ENCODE results near the gene NKAPD1. TPM values are rescaled to one million over a fixed set of nuclear protein-coding genes. Genes with fewer than 3 reads are reported as not detected.

Gene NKAPD1
- total and polyA plus RNA-seq, 9 of the 15 experiments (the other 6 are each of a cell fraction or from before 2014, with no cell fraction given) = 14.1 to 73.5 (median 29.3) TPM

- TF ChIP-seq SMARCB1 (IDR thresholded peaks at IDR 0.05; ENCODE audit: insufficient read length, low read depth) = no peak
- peak; percentile 44; the same call in 1 of the 2 replicates for TF ChIP-seq MAFF (IDR thresholded peaks at IDR 0.05; ENCODE audit: low read length)
- TF ChIP-seq ZBTB33 (CRISPR knock-in tag; IDR thresholded peaks at IDR 0.05) = 0 out of 2 replicates have a peak, but pooled peaks have one; percentile 49
- TF ChIP-seq ZNF41 (CRISPR knock-in tag; conservative IDR thresholded peaks at IDR 0.05) = no peak
- TF ChIP-seq EGR1 (conservative IDR thresholded peaks at IDR 0.05) = 0 out of 2 replicates have a peak, but pooled peaks have one; percentile 6
- TF ChIP-seq SP1 (CRISPR knock-in tag; IDR thresholded peaks at IDR 0.05) = no peak
- TF ChIP-seq MAFG (tag; conservative IDR thresholded peaks at IDR 0.05) = peak; percentile 94
- no peak for TF ChIP-seq HNRNPL (IDR thresholded peaks at IDR 0.05; ENCODE audit: low read depth, low read length)
- peak; percentile 51; the same call in 1 of the 2 replicates for TF ChIP-seq PKNOX1 (IDR thresholded peaks at IDR 0.05)
- no peak for TF ChIP-seq HINFP (tag; conservative IDR thresholded peaks at IDR 0.05; ENCODE audit: low read depth)
- no peak for TF ChIP-seq ZNF589 (CRISPR knock-in tag; IDR thresholded peaks at IDR 0.05; ENCODE audit: low read depth)
- TF ChIP-seq ZMIZ1 (IDR thresholded peaks at IDR 0.05; ENCODE audit: low read depth in 2 of 2, low read length in 2 of 2) = peak in 1 of 2 experiments; percentile 56; a peak in 1 of 4 replicates
- no peak for TF ChIP-seq TFAM (CRISPR knock-in tag; conservative IDR thresholded peaks at IDR 0.05)
- peak in 1 of 2 experiments; percentile 82; a peak in 2 of 4 replicates for TF ChIP-seq HDAC1 (IDR thresholded peaks at IDR 0.05)
- peak; percentile 65; the same call in 1 of the 2 replicates for TF ChIP-seq POLR2AphosphoS5 (IDR thresholded peaks at IDR 0.05; ENCODE audit: control insufficient read depth, insufficient read depth, low read depth, low read length)
- peak; percentile 63 for TF ChIP-seq MAFK (IDR thresholded peaks at IDR 0.05; ENCODE audit: low read length)
- TF ChIP-seq BRCA1 (IDR thresholded peaks at IDR 0.05) = no peak
- no peak for TF ChIP-seq BRCA1 (CRISPR knock-in tag; IDR thresholded peaks at IDR 0.05)
- no peak for TF ChIP-seq KHSRP (IDR thresholded peaks at IDR 0.05)
- no peak for TF ChIP-seq EZH2 (IDR thresholded peaks at IDR 0.05; ENCODE audit: borderline replicate concordance, low read depth, low read length)
Observed at GRCh38 chr11:112044961-112045360, 29.1 kb upstream of the NKAPD1 start (continued).
